Ascending aorta (tissue), 2 donors: ENCODE measurements around the gene F10. TPM values are rescaled to one million over a fixed set of nuclear protein-coding genes. Genes with fewer than 3 reads are reported as not detected.

Experiments used
- DNase-seq, 2 donors: peaks; one replicate each; pipeline ENCODE4 v3.0.0-alpha.2; 2019; ENCODE audit warnings: low spot score in 2 of 2
- H3K27ac ChIP-seq, 2 donors: fragments of 200-600 bp; sonication (generic); one replicate each; pipeline ENCODE4 v1.5.1; 2016 to 2017; ENCODE audit warnings: mild to moderate bottlenecking in 1 of 2
- H3K27me3 ChIP-seq: fragments of 200-600 bp; sonication (generic); one replicate; pipeline ENCODE4 v1.5.1; 2017
- H3K36me3 ChIP-seq, 2 donors: fragments of 200-600 bp; sonication (generic); one replicate each; pipeline ENCODE4 v1.5.1; 2016
- H3K4me1 ChIP-seq, 2 donors: fragments of 200-600 bp; sonication (generic); one replicate each; pipeline ENCODE4 v1.5.1; 2016 to 2017; ENCODE audit warnings: mild to moderate bottlenecking in 1 of 2
- H3K4me3 ChIP-seq, 2 donors: fragments of 200-600 bp; sonication (generic); one replicate each; pipeline ENCODE4 v1.5.1; 2016 to 2017; ENCODE audit warnings: mild to moderate bottlenecking in 1 of 2
- H3K9me3 ChIP-seq, 2 donors: fragments of 200-600 bp; sonication (generic); one replicate each; pipeline ENCODE4 v1.5.1; 2016
- CTCF ChIP-seq, 3 experiments: fragments of 200-600 bp in 2 of 3; fragments of 450-650 bp in 1 of 3; sonication (generic) in 2 of 3; IDR thresholded peaks; one replicate each; pipeline ENCODE4 v1.5.1; 2016 to 2019; ENCODE audit warnings: antibody characterized with exemption in 3 of 3, mild to moderate bottlenecking in 1 of 3, moderate library complexity in 1 of 3
- intact Hi-C: fragments of 100-400 bp; cut with DNase I; formaldehyde crosslinking; loops from one replicate; pipeline ENCODE4 v1.15.1; 2023
- total RNA-seq: library from RNA; depleted of rRNA; stranded (reverse); fragments of >200 nt; gene quantifications from one replicate; pipeline ENCODE4 v1.1.0, GENCODE V29; 2016

Gene F10
- total RNA-seq, 1 donor from 2014 or later: 15.8 TPM

- TF ChIP-seq CTCF (IDR thresholded peaks at IDR 0.05): no peak
- H3K4me1 ChIP-seq: peaks cover 0 to 11% of the 10 kb centered on the region in 2 donors
- no peaks in the 10 kb centered on the region for H3K36me3 ChIP-seq
- H3K27ac ChIP-seq: no peak overlapping the region
- intact Hi-C loops: loop anchor here (2.0 to 10.0 kb wide), 4 partner anchors 118 to 750 kb away; partner anchors contain the start of gene TUBGCP3
- H3K9me3 ChIP-seq: no peaks in the 10 kb centered on the region
- no peaks in the 10 kb centered on the region for H3K27me3 ChIP-seq
- peak overlapping the region; percentile 37 to 63 for H3K4me3 ChIP-seq
- no peak for DNase-seq
Observed at GRCh38 chr13:113152691-113152983, 30.0 kb downstream of the F10 start.

GRCh38 chr13:113152984-113153809 is 30.6 kb downstream of the F10 start:
- intact Hi-C loops: loop anchor here (2.0 to 10.0 kb wide), 4 partner anchors 118 to 749 kb away; partner anchors contain the start of gene TUBGCP3
- peak overlapping the region; percentile 37 to 63 for H3K4me3 ChIP-seq
- peaks cover 0 to 11% of the 10 kb centered on the region in 2 donors for H3K4me1 ChIP-seq
- TF ChIP-seq CTCF (IDR thresholded peaks at IDR 0.05): no peak
- DNase-seq: peak in 1 of 2 donors; percentile 76
- H3K36me3 ChIP-seq: no peaks in the 10 kb centered on the region
- H3K27ac ChIP-seq: peak overlapping the region; percentile 51 to 59
- H3K27me3 ChIP-seq: no peaks in the 10 kb centered on the region
- H3K9me3 ChIP-seq: no peaks in the 10 kb centered on the region

- peak overlapping the region; percentile 39 to 63 for H3K4me3 ChIP-seq
- no peaks in the 10 kb centered on the region for H3K9me3 ChIP-seq
- H3K4me1 ChIP-seq: peaks cover 0 to 11% of the 10 kb centered on the region in 2 donors
- peak in 1 of 2 donors; percentile 88 for DNase-seq
- TF ChIP-seq CTCF (IDR thresholded peaks at IDR 0.05): no peak
- no peaks in the 10 kb centered on the region for H3K36me3 ChIP-seq
- H3K27me3 ChIP-seq: no peaks in the 10 kb centered on the region
- intact Hi-C loops: loop anchor here (1.0 to 10.0 kb wide), 7 partner anchors 54 to 748 kb away; partner anchors contain the start of genes DCUN1D2, LAMP1, PCID2 and TUBGCP3
- peak overlapping the region; percentile 51 to 59 for H3K27ac ChIP-seq
Observed at GRCh38 chr13:113153810-113154748, 31.5 kb downstream of the F10 start.

GRCh38 chr13:113155201-113155600 is 32.6 kb downstream of the F10 start:
- H3K27ac ChIP-seq: no peak overlapping the region

More at GRCh38 chr13:113155201-113155600, 32.6 kb downstream of the F10 start:
- Histone ChIP-seq H3K9me3 (no peaks in the 10 kb centered on the region), H3K4me3 (no peak overlapping the region), H3K27me3 (no peaks in the 10 kb centered on the region), H3K4me1 (peaks cover 0 to 11% of the 10 kb centered on the region in 2 donors), H3K36me3 (no peaks in the 10 kb centered on the region)
- intact Hi-C loops: loop anchor here (2.0 to 10.0 kb wide), 3 partner anchors 142 to 570 kb away; partner anchors contain the start of genes DCUN1D2, LAMP1 and TUBGCP3
- TF ChIP-seq CTCF (IDR thresholded peaks at IDR 0.05): no peak
- peak in 1 of 2 donors; percentile 52 for DNase-seq
